ENCODE results near the gene SMARCE1.

Gene SMARCE1

GRCh38 chr17:40663252-40663651 is 15.6 kb upstream of the SMARCE1 start:
- Histone ChIP-seq H3K9ac (ENCODE audit: low read length) (no peak overlapping the region), H3K9me2 (replicated peaks; ENCODE audit: insufficient read depth, low read length) (no peaks in the 10 kb centered on the region), H3K36me3 (ENCODE audit: low read length) (no peaks in the 10 kb centered on the region), H3K27ac (ENCODE audit: low read depth, low read length) (no peak overlapping the region), H3K4me3 (ENCODE audit: insufficient read depth, low read length, poor library complexity, severe bottlenecking) (no peak overlapping the region), H2AFZ (ENCODE audit: low read depth, low read length, severe bottlenecking) (peak overlapping the region; percentile 12), H3K79me2 (ENCODE audit: insufficient read depth, low read length) (no peaks in the 10 kb centered on the region), H3K27me3 (ENCODE audit: low read length) (no peaks in the 10 kb centered on the region), H4K20me1 (ENCODE audit: low read depth, low read length) (no peaks in the 10 kb centered on the region), H3K4me2 (ENCODE audit: low read depth, low read length, poor library complexity, severe bottlenecking) (no peak overlapping the region), H3F3A (ENCODE audit: insufficient read depth) (no peaks in the 10 kb centered on the region), H3K9me3 (ENCODE audit: insufficient read depth, low read length) (no peaks in the 10 kb centered on the region)
- no peak for TF ChIP-seq EZH2phosphoT487 (conservative IDR thresholded peaks at IDR 0.05; ENCODE audit: low read length)
- TF ChIP-seq, protein P1, sequence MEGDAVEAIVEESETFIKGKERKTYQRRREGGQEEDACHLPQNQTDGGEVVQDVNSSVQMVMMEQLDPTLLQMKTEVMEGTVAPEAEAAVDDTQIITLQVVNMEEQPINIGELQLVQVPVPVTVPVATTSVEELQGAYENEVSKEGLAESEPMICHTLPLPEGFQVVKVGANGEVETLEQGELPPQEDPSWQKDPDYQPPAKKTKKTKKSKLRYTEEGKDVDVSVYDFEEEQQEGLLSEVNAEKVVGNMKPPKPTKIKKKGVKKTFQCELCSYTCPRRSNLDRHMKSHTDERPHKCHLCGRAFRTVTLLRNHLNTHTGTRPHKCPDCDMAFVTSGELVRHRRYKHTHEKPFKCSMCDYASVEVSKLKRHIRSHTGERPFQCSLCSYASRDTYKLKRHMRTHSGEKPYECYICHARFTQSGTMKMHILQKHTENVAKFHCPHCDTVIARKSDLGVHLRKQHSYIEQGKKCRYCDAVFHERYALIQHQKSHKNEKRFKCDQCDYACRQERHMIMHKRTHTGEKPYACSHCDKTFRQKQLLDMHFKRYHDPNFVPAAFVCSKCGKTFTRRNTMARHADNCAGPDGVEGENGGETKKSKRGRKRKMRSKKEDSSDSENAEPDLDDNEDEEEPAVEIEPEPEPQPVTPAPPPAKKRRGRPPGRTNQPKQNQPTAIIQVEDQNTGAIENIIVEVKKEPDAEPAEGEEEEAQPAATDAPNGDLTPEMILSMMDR (IDR thresholded peaks at IDR 0.05; ENCODE audit: insufficient read depth, low read length, poor library complexity, severe bottlenecking): no peak

- H3K9me2 ChIP-seq (replicated peaks; ENCODE audit: insufficient read depth, low read length): no peaks in the 10 kb centered on the region
- H3F3A ChIP-seq (ENCODE audit: insufficient read depth): no peaks in the 10 kb centered on the region
- H4K20me1 ChIP-seq (ENCODE audit: low read depth, low read length): no peaks in the 10 kb centered on the region
- no peaks in the 10 kb centered on the region for H3K9me3 ChIP-seq (ENCODE audit: insufficient read depth, low read length)
- no peak overlapping the region for H3K9ac ChIP-seq (ENCODE audit: low read length)
- H3K4me2 ChIP-seq (ENCODE audit: low read depth, low read length, poor library complexity, severe bottlenecking): no peak overlapping the region
- no peaks in the 10 kb centered on the region for H3K27me3 ChIP-seq (ENCODE audit: low read length)
- no peak overlapping the region for H2AFZ ChIP-seq (ENCODE audit: low read depth, low read length, severe bottlenecking)
- H3K36me3 ChIP-seq (ENCODE audit: low read length): no peaks in the 10 kb centered on the region
- no peaks in the 10 kb centered on the region for H3K79me2 ChIP-seq (ENCODE audit: insufficient read depth, low read length)
- TF ChIP-seq, protein P1 (IDR thresholded peaks at IDR 0.05; ENCODE audit: insufficient read depth, low read length, poor library complexity, severe bottlenecking): no peak
- TF ChIP-seq EZH2phosphoT487 (conservative IDR thresholded peaks at IDR 0.05; ENCODE audit: low read length): no peak
- no peak overlapping the region for H3K4me3 ChIP-seq (ENCODE audit: insufficient read depth, low read length, poor library complexity, severe bottlenecking)
- H3K27ac ChIP-seq (ENCODE audit: low read depth, low read length): no peak overlapping the region
Measured at GRCh38 chr17:40659911-40660310, 12.3 kb upstream of the SMARCE1 start.

- Histone ChIP-seq H3K27me3 (ENCODE audit: low read length) (no peaks in the 10 kb centered on the region), H3K79me2 (ENCODE audit: insufficient read depth, low read length) (no peaks in the 10 kb centered on the region), H3K9ac (ENCODE audit: low read length) (no peak overlapping the region), H3K36me3 (ENCODE audit: low read length) (no peaks in the 10 kb centered on the region), H3K9me3 (ENCODE audit: insufficient read depth, low read length) (no peaks in the 10 kb centered on the region), H3F3A (ENCODE audit: insufficient read depth) (no peaks in the 10 kb centered on the region), H3K4me3 (ENCODE audit: insufficient read depth, low read length, poor library complexity, severe bottlenecking) (no peak overlapping the region), H3K9me2 (replicated peaks; ENCODE audit: insufficient read depth, low read length) (no peaks in the 10 kb centered on the region), H2AFZ (ENCODE audit: low read depth, low read length, severe bottlenecking) (no peak overlapping the region), H3K27ac (ENCODE audit: low read depth, low read length) (no peak overlapping the region), H3K4me2 (ENCODE audit: low read depth, low read length, poor library complexity, severe bottlenecking) (no peak overlapping the region), H4K20me1 (ENCODE audit: low read depth, low read length) (no peaks in the 10 kb centered on the region)
- no peak for TF ChIP-seq EZH2phosphoT487 (conservative IDR thresholded peaks at IDR 0.05; ENCODE audit: low read length)
- TF ChIP-seq, protein P1 (IDR thresholded peaks at IDR 0.05; ENCODE audit: insufficient read depth, low read length, poor library complexity, severe bottlenecking): no peak
Measured at GRCh38 chr17:40658396-40658795, 10.8 kb upstream of the SMARCE1 start.
